Ectodermal cell (in vitro differentiated cells): ENCODE data around the gene ADAMTS6.

Experiments
- H3K27ac ChIP-seq: 2 replicates; pipeline ENCODE4 v1.7.0; 2013; ENCODE audit warnings: mild to moderate bottlenecking, low read depth, low read length; ENCODE audit not compliant: insufficient read depth, poor library complexity, severe bottlenecking
- H3K27me3 ChIP-seq: 2 replicates; pipeline ENCODE4 v1.7.0; 2013; ENCODE audit warnings: mild to moderate bottlenecking, low read length; ENCODE audit not compliant: insufficient read depth, control insufficient read depth, poor library complexity, severe bottlenecking
- H3K36me3 ChIP-seq: one replicate; pipeline ENCODE4 v1.7.0; 2013; ENCODE audit warnings: low read length; ENCODE audit not compliant: control insufficient read depth, insufficient read depth
- H3K4me1 ChIP-seq: one replicate; pipeline ENCODE4 v1.7.0; 2013; ENCODE audit warnings: low read length; ENCODE audit not compliant: control insufficient read depth, insufficient read depth
- H3K4me3 ChIP-seq: 2 replicates; pipeline ENCODE4 v1.7.0; 2013; ENCODE audit warnings: low read depth, low read length, control low read depth; ENCODE audit not compliant: insufficient read depth
- H3K9me3 ChIP-seq: 2 replicates; pipeline ENCODE4 v1.7.0; 2013; ENCODE audit warnings: mild to moderate bottlenecking, low read length, moderate library complexity; ENCODE audit not compliant: control insufficient read depth
- WGBS, 2 experiments: methylation state at CpG; one replicate each; pipeline ENCODE4 v1.1.7; 2013; ENCODE audit warnings: missing lambda C conversion rate in 2 of 2; 5-methylcytosine and 5-hydroxymethylcytosine counted together

ADAMTS6 gene

GRCh38 chr5:65213921-65214525 lies 267.7 kb downstream of the ADAMTS6 start:
- H3K36me3 ChIP-seq = no peaks in the 10 kb centered on the region
- no peaks in the 10 kb centered on the region for H3K4me1 ChIP-seq
- no peaks in the 10 kb centered on the region for H3K9me3 ChIP-seq
- no peak overlapping the region for H3K27ac ChIP-seq
- no peak overlapping the region for H3K4me3 ChIP-seq
- 77 to 88% methylated on average over 6 of the region's 6 CpGs for WGBS, 2 experiments
- no peaks in the 10 kb centered on the region for H3K27me3 ChIP-seq

DNA sequence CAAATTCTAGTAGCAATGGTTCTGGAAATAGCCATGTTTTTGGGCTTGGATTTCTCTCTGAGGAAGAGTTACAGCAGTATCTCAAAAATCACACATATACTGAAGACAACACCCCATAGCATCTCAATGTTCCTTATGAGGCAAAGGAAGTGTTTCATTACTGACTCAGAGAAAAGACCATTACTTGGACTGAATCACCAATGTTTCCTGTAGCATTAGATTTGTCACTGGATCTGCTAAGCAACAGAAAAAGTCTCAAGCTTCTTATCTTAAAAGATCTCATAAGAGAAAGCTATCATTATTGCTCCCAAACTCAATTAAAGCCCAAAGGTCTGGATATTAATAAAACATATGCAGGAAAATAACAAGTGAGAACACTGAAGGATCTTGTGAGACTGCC lies 272.4 kb downstream of the ADAMTS6 start:
- Histone ChIP-seq H3K27ac (no peak overlapping the region), H3K36me3 (no peaks in the 10 kb centered on the region), H3K27me3 (no peaks in the 10 kb centered on the region), H3K4me3 (no peak overlapping the region), H3K4me1 (no peaks in the 10 kb centered on the region), H3K9me3 (no peaks in the 10 kb centered on the region)

GRCh38 chr5:65204966-65205365 lies 276.8 kb downstream of the ADAMTS6 start:
- WGBS, 2 experiments = 100% methylated on average over 3 of the region's 3 CpGs
- Histone ChIP-seq H3K4me3 (no peak overlapping the region), H3K4me1 (no peaks in the 10 kb centered on the region), H3K36me3 (no peaks in the 10 kb centered on the region), H3K9me3 (no peaks in the 10 kb centered on the region), H3K27me3 (no peaks in the 10 kb centered on the region), H3K27ac (no peak overlapping the region)

- no peak overlapping the region for H3K27ac ChIP-seq
- no peak overlapping the region for H3K4me3 ChIP-seq
- no peaks in the 10 kb centered on the region for H3K4me1 ChIP-seq
- H3K27me3 ChIP-seq = no peaks in the 10 kb centered on the region
- 82% methylated on average over 1 of the region's 1 CpG; no CpG with 5 or more reads in 1 of the 2 experiments for WGBS, 2 experiments
- H3K36me3 ChIP-seq = no peaks in the 10 kb centered on the region
- H3K9me3 ChIP-seq = no peaks in the 10 kb centered on the region
Observed at GRCh38 chr5:65203746-65204145, 278.0 kb downstream of the ADAMTS6 start.

GRCh38 chr5:65199993-65200675 lies 281.6 kb downstream of the ADAMTS6 start:
- Histone ChIP-seq H3K27me3 (no peaks in the 10 kb centered on the region), H3K4me1 (no peaks in the 10 kb centered on the region), H3K9me3 (no peaks in the 10 kb centered on the region), H3K36me3 (no peaks in the 10 kb centered on the region), H3K27ac (no peak overlapping the region), H3K4me3 (no peak overlapping the region)
- WGBS, 2 experiments = 95 to 98% methylated on average over 3 of the region's 3 CpGs

GRCh38 chr5:65198456-65199120 lies 283.1 kb downstream of the ADAMTS6 start:
- no peak overlapping the region for H3K4me3 ChIP-seq
- no peaks in the 10 kb centered on the region for H3K27me3 ChIP-seq
- no peaks in the 10 kb centered on the region for H3K36me3 ChIP-seq
- no peak overlapping the region for H3K27ac ChIP-seq
- no peaks in the 10 kb centered on the region for H3K9me3 ChIP-seq
- H3K4me1 ChIP-seq = no peaks in the 10 kb centered on the region
- WGBS, 2 experiments = 86 to 90% methylated on average over 2 to 3 of the region's 3 CpGs

DNA sequence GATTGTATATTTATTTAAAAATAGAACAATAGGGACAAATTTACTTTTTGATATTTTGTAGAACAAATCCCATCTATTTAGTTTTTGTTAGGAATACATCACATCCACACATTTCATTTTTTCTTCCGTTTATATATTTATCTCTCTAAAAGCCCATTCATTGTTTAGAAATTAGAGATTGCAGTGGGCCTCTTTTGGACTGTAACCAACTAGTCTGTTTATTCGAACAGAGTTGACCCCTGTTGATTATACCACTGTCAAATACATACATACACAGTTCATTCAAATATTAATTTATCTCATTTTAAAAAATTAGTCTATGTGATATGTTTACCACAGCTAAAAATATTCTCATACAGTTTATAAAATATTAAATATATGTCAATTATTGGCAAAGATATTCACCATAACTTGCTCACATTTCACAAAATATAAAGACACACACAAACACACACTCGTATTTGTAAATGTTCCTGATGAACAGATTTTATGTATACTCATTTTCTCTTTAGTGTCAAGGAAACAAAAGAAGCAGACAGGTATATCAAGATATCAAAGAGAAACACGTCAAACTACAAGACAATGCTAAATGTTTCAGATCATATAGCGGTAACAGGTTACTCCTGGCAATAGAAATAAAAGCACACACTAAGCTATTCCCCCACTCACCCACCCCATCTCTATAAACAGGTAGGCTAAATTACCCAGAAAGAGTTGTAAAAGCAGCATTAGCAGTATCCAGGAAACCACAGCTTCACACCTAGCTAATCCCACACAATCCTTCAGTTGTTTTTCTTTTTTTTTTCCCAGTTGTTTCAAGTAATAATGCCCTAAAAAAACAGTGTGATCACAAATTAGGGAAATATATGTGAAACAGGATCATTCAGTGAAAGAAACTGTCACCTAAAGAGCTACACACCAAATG lies 283.9 kb downstream of the ADAMTS6 start:
- H3K27me3 ChIP-seq = no peaks in the 10 kb centered on the region
- no peaks in the 10 kb centered on the region for H3K4me1 ChIP-seq
- WGBS, 2 experiments = 93 to 98% methylated on average over 3 to 5 of the region's 5 CpGs
- H3K27ac ChIP-seq = no peak overlapping the region
- no peaks in the 10 kb centered on the region for H3K9me3 ChIP-seq
- H3K4me3 ChIP-seq = no peak overlapping the region
- no peaks in the 10 kb centered on the region for H3K36me3 ChIP-seq

DNA sequence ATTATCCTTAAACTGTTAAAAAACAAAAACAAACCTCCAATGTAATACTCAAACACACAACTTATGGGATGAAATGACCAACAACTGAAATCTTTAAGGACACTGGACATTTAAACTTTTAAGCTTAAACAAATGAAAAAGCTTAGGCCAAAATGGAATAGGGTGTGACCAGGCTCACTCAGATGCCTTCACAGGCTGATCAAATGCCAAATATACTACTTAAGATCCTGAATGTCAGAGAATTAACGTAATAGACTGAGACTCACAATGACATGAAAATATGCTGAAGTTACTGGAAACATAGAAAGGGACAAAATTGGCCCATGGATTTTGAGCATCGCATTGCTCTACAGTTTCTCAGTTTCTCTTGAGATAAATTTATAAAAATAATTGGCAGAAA lies 286.8 kb downstream of the ADAMTS6 start:
- H3K4me3 ChIP-seq = no peak overlapping the region

DNA sequence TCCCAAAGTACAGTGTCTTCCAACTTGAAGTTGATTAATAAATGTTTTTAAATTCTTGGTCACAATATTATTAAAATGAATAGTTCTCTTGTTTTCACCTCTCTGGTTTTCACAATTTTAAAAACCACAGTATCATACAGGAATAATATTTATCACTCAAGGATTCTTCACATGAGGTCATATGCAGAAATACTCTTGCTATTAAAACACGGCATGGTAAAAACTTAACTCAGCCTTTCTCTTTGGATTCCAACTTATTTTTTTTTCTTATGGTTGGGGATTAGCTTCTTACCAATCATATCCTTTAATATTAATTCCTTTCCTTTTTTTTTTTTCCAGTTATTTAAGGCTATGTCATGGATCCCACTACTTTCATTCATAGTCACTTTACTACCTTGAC lies 289.4 kb downstream of the ADAMTS6 start:
- H3K27ac ChIP-seq = no peak overlapping the region
- WGBS, 2 experiments = 95 to 100% methylated on average over 1 of the region's 1 CpG

More for the DNA sequence above, 286.8 kb downstream of the ADAMTS6 start:
- no peaks in the 10 kb centered on the region for H3K9me3 ChIP-seq
- 96 to 100% methylated on average over 2 of the region's 2 CpGs for WGBS, 2 experiments
- H3K36me3 ChIP-seq = no peaks in the 10 kb centered on the region
- H3K27ac ChIP-seq = no peak overlapping the region
- H3K4me1 ChIP-seq = no peaks in the 10 kb centered on the region
- H3K27me3 ChIP-seq = no peaks in the 10 kb centered on the region

More for the DNA sequence above, 289.4 kb downstream of the ADAMTS6 start:
- Histone ChIP-seq H3K27me3 (no peaks in the 10 kb centered on the region), H3K4me3 (no peak overlapping the region), H3K9me3 (no peaks in the 10 kb centered on the region), H3K4me1 (no peaks in the 10 kb centered on the region), H3K36me3 (no peaks in the 10 kb centered on the region)
